ACC112 (cell line): ENCODE results near the gene LIFR.

Experiments
- H2AFZ ChIP-seq: fragments of 200-600 bp; sonication (generic); one replicate; pipeline ENCODE4 v1.6.0; 2017; ENCODE audit warnings: antibody characterized with exemption, low read length; ENCODE audit not compliant: unreplicated experiment
- H3K27ac ChIP-seq: fragments of 200-600 bp; sonication (generic); 2 replicates; pipeline ENCODE4 v1.5.1; 2014; ENCODE audit warnings: low read depth, mild to moderate bottlenecking, antibody characterized with exemption, low read length, moderate library complexity
- H3K27me3 ChIP-seq: fragments of 200-600 bp; sonication (generic); 2 replicates; pipeline ENCODE4 v1.6.1; 2014; ENCODE audit warnings: mild to moderate bottlenecking, antibody characterized with exemption, low read length, moderate library complexity, mixed read lengths; ENCODE audit not compliant: insufficient read depth
- H3K36me3 ChIP-seq: fragments of 200-600 bp; sonication (generic); 2 replicates; pipeline ENCODE4 v1.6.1; 2016; ENCODE audit warnings: mild to moderate bottlenecking, antibody characterized with exemption, low read length, moderate library complexity, mixed read lengths; ENCODE audit not compliant: insufficient read depth
- H3K4me1 ChIP-seq: fragments of 200-600 bp; sonication (generic); one replicate; pipeline ENCODE4 v1.6.1; 2016; ENCODE audit warnings: low read length, mixed read lengths; ENCODE audit not compliant: insufficient read depth, unreplicated experiment, control insufficient read depth
- H3K4me3 ChIP-seq: fragments of 200-600 bp; sonication (generic); 2 replicates; pipeline ENCODE4 v1.5.1; 2014; ENCODE audit warnings: mild to moderate bottlenecking, low read depth, low read length
- H3K79me2 ChIP-seq: fragments of 200-600 bp; sonication (generic); one replicate; pipeline ENCODE4 v1.6.0; 2016; ENCODE audit warnings: low read length; ENCODE audit not compliant: control insufficient read depth, unreplicated experiment, insufficient read depth

LIFR gene

DNA sequence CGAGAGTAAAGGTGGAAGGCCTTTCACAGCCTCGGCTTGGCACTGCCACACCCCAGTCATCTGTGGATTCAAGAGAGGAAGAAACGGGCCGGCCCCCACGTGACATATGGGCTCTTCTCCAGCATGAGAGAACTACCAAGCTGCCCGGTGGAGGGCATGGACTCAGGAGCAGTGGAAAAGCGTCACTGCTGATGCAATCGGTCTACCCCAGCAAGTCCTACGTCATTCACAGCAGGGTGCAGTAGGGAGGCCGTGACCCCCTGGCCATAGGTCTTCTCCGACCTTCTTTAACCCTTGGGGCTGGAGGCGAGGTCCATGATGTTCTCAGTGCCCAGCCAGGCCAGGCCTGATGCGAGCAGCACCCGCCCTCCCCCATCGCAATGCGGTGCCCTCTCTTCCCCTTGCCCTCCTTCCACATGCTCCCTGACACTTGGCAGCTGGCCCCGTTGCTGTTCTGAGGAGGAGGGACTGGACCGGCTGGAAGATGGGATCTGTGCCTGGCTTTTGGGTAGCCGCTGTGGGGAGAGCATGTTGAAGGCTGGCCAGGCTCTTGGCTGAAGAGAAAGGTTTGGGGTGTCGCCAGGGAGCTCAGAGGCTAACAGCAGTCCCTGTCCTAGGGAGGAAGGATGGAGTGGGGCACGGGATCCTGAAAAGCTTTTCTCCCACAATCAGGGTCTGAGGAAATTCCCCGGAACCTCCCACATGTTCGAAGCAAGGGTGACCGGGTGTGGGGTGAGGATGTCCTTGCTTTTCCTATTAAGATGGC, 89.8 kb downstream of the LIFR start:
- Histone ChIP-seq H3K79me2 (no peaks in the 10 kb centered on the region), H3K27ac (peak overlapping the region; percentile 92), H3K4me1 (peaks cover 72% of the 10 kb centered on the region), H2AFZ (peak overlapping the region; percentile 37), H3K4me3 (peak overlapping the region; percentile 56), H3K27me3 (no peaks in the 10 kb centered on the region), H3K36me3 (no peaks in the 10 kb centered on the region)

- Histone ChIP-seq H3K4me1 (peaks cover 72% of the 10 kb centered on the region), H3K79me2 (no peaks in the 10 kb centered on the region), H2AFZ (no peak overlapping the region), H3K4me3 (no peak overlapping the region; the same call in 1 of the 2 replicates), H3K27me3 (no peaks in the 10 kb centered on the region), H3K27ac (peak overlapping the region; percentile 92), H3K36me3 (peaks cover 3% of the 10 kb centered on the region; the same call in 1 of the 2 replicates)
Measured at GRCh38 chr5:38465702-38466423, 90.6 kb downstream of the LIFR start.

- Histone ChIP-seq H3K27me3 (no peaks in the 10 kb centered on the region), H3K36me3 (peaks cover 9% of the 10 kb centered on the region; the same call in 1 of the 2 replicates), H3K27ac (peak overlapping the region; percentile 92), H2AFZ (no peak overlapping the region), H3K4me1 (peaks cover 72% of the 10 kb centered on the region), H3K79me2 (no peaks in the 10 kb centered on the region), H3K4me3 (peak overlapping the region; percentile 23; the same call in 1 of the 2 replicates)
Measured at GRCh38 chr5:38465061-38465460, 91.4 kb downstream of the LIFR start.

GRCh38 chr5:38463634-38464521, 92.6 kb downstream of the LIFR start:
- Histone ChIP-seq H3K79me2 (no peaks in the 10 kb centered on the region), H3K27ac (peak overlapping the region; percentile 92), H3K4me1 (peaks cover 66% of the 10 kb centered on the region), H3K36me3 (peaks cover 12% of the 10 kb centered on the region; the same call in 1 of the 2 replicates), H3K27me3 (no peaks in the 10 kb centered on the region), H3K4me3 (peak overlapping the region; percentile 23; the same call in 1 of the 2 replicates), H2AFZ (no peak overlapping the region)

DNA sequence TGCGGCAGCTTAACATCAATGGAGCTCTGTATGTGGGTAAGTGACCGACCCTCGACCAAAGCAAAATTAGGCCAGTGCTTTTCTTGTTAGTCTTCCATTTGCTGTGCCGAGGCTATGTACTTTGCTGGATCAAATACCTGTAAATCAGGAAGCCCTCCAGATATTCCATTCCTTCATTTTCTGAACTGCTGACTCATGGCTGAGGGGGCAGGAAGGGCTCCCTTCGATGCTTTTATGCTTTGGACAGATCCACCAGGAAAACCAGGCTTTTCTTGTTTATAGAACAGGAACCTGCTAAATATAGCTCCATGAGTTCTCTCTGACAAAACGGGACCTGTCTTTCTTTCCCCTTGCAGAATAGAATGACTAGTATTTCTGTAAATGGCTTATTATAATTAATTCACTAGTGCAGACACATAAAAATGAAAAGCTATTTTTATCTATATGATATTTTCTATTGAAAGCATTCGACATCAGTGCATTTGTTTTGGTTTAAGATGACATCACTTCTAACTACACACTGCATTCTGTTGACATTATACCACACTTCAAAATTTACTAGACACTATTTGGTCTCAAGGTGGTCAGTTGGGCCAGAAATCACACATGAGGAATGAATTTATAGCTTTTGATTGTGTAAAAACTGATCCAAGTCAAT, 93.3 kb downstream of the LIFR start:
- Histone ChIP-seq H3K27me3 (no peaks in the 10 kb centered on the region), H3K4me1 (peaks cover 59% of the 10 kb centered on the region), H2AFZ (no peak overlapping the region), H3K4me3 (peak overlapping the region; percentile 15; the same call in 1 of the 2 replicates), H3K36me3 (peaks cover 12% of the 10 kb centered on the region; the same call in 1 of the 2 replicates), H3K79me2 (no peaks in the 10 kb centered on the region), H3K27ac (peak overlapping the region; percentile 92)

GRCh38 chr5:38458174-38458573, 98.3 kb downstream of the LIFR start:
- H3K36me3 ChIP-seq, result peaks cover 12% of the 10 kb centered on the region; the same call in 1 of the 2 replicates
- H3K27me3 ChIP-seq, result no peaks in the 10 kb centered on the region
- H2AFZ ChIP-seq, result no peak overlapping the region
- no peak overlapping the region for H3K27ac ChIP-seq
- peaks cover 22% of the 10 kb centered on the region for H3K4me1 ChIP-seq
- H3K79me2 ChIP-seq, result no peaks in the 10 kb centered on the region
- no peak overlapping the region for H3K4me3 ChIP-seq

DNA sequence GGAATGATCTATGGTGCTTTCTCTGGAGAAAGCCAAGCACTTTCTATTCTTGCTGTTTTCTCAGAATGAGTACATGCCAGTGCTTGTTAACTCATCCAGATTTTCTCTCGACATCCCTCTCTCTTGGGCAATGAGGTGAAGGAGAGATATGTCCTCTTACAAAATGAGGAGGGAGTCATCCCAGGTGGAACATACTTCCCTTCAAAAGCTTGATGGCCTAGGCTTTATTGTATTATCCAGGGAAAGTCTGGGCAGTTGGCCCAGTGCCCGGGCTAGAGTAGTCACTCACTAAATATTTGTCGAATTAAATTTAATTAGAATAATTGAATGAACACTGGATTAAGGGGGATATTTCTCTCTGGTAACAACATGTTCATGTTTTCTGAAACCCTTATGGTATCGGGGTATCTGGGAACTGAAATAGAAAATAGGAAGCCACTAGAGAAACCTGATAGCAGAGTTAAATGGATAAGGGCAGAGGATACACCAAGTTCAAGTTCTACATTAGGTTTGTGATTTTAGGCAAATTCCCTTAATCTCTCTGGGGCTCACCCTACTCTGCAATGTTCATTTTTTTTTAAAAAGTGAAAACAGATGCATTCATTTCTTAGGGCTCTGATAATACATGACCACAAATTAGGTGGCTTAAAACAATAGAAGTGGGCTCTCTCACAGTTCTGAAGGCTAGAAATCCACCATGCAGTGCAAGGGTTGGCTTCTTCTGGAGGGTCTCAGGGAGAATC, 99.6 kb downstream of the LIFR start:
- Histone ChIP-seq H3K79me2 (no peaks in the 10 kb centered on the region), H3K27ac (no peak overlapping the region), H3K27me3 (no peaks in the 10 kb centered on the region), H3K4me1 (peaks cover 11% of the 10 kb centered on the region), H3K36me3 (peaks cover 16% of the 10 kb centered on the region; the same call in 1 of the 2 replicates), H3K4me3 (no peak overlapping the region), H2AFZ (no peak overlapping the region)

DNA sequence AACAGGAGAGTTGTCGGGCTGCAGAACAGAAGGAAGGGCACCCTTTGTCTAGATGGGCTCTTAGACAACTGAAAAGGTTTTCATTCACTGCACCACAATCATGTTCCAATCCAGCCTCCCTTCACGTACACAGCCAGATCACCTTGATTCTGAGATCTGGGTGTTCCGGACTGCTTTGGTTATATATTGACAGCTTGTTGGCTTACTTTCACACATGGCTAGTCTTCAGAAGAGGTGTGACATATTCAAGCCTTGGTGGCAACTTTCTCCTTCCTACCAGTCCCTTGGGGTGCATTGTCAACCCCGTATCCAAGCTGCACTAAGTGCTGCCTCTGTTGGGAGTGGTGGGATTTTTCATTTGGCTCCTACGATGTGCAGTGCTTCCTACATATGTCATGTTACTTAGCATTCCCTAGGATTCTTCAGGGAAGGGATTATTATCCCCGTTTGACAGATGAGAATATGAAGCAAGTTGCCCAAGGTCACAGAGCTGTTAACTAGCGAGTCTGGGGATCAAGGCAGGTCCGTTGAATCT, 100.6 kb downstream of the LIFR start:
- H3K27ac ChIP-seq, result no peak overlapping the region
- no peak overlapping the region for H3K4me3 ChIP-seq
- no peaks in the 10 kb centered on the region for H3K79me2 ChIP-seq
- H3K4me1 ChIP-seq, result peaks cover 11% of the 10 kb centered on the region
- no peaks in the 10 kb centered on the region for H3K27me3 ChIP-seq
- H3K36me3 ChIP-seq, result peaks cover 14% of the 10 kb centered on the region; the same call in 1 of the 2 replicates
- no peak overlapping the region for H2AFZ ChIP-seq

- peaks cover 11% of the 10 kb centered on the region; the same call in 1 of the 2 replicates for H3K36me3 ChIP-seq
- no peak overlapping the region for H3K4me3 ChIP-seq
- no peak overlapping the region for H2AFZ ChIP-seq
- no peaks in the 10 kb centered on the region for H3K27me3 ChIP-seq
- H3K79me2 ChIP-seq, result no peaks in the 10 kb centered on the region
- no peak overlapping the region for H3K27ac ChIP-seq
- H3K4me1 ChIP-seq, result peaks cover 11% of the 10 kb centered on the region
Measured at GRCh38 chr5:38453921-38454320, 102.5 kb downstream of the LIFR start.
